HG03135 (cell line): ENCODE measurements around the gene COX7B.
"Not testable (repeated sequence)": the region's sequence is repeated elsewhere in the genome, so short reads cannot be mapped to it uniquely, and the experiment has no call there.

Experiments
- ATAC-seq: cut with Tn5 transposase; IDR thresholded peaks from one replicate; pipeline ENCODE4 v1.9.1; 2021; ENCODE audit warnings: mild to moderate bottlenecking, moderate library complexity; ENCODE audit not compliant: unreplicated experiment

The COX7B gene

DNA sequence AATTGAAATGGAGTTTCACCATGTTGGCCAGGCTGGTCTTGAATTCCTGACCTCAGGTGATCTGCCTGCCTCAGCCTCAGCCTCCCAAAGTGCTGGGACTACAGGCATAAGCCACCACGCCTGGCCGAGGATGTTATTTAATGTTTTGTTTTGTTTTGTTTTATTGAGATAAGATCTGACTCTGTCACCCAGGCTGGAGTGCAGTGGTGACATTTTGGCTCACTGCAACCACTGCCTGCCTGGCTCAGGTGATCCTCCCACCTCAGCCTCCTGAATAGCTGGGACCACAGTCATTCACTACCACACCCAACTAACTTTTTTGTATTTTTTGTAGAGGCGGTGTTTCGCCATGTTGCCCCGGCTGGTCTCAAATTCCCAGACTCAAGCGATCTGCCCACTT is 45.8 kb downstream of the COX7B start:
- ATAC-seq, result not testable (repeated sequence)

DNA sequence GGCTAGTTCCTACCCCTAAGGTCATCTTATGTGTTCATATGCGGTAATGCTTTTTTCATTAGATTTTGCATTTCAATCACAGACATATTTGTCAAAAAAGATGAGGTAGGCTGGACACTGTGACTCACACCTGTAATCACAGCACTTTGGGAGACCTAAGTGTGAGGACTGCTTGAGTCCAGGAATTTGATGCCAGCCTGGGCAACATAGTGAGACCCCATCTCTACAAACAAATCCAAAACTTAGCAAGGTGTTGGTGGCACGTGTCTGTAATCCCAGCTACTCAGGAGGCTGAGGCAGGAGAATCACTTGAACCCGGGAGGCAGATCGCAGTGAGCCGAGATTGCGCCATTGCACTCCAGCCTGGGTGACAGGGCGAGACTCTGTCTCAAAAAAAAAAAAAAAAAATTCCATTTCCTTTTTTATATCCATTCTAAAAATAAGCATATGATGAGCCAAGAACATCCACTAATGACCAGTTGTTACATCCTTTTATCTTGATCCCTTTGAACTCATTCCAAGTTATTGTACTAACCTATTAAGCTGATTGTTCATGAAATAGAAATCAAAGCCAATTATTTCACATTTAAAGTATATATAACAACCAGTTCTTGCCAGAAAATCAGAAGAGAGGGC is 46.8 kb downstream of the COX7B start:
- ATAC-seq, result no peak

DNA sequence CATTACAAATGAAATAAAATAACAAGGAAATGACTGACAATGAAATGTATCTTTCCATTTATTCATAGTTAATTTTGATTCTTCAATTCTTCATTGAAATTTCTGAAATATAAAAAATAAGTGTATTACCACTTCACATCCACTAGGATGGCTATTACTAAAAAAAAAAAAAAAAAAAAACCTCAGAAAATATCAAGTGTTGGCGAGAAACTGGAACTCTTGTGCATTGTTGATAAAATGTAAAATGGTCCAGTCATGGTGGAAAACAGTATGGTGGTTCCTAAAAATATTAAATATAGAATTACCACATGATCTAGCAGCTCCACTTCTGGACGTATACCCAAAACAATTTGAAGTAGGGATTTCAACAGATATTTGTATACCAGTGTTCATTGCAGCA is 47.3 kb downstream of the COX7B start:
- ATAC-seq, result no peak

DNA sequence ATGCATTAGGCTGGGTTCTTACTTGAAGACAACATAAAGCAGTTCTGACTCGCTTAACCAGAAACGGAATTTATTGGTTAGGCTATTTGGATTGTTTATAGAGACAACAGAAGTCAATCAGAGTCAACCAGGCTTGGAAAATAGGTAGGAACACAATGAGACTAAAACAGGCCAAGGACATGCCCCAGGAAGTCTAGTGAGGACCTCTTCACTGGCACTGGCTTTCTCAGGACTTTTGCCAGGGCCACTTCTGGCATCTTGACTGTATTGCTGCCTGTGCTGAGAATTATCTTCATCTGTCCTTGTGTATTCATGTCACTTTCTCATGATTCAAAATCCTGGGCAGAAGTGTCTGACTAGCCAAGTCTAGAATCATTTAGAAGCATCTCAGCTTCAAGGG is 50.6 kb downstream of the COX7B start:
- no peak for ATAC-seq

DNA sequence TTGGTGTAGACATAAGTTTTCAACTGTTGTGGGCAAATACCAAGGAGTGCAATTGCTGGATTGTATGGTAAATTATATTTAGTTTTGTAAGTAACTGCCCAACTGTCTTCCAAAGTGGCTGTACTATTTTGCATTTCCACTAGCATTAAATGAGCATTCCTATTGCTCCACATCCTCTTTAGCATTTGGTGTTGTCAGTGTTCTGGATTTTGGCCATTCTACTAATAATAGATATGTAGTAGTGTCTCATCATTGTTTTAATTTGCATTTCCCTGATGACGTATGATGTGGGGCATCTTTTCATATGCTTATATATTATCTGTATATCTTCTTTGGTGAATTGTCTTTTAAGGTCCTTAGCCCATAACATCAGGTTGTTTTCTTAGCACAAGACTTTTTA is 52.9 kb downstream of the COX7B start:
- ATAC-seq, result no peak

DNA sequence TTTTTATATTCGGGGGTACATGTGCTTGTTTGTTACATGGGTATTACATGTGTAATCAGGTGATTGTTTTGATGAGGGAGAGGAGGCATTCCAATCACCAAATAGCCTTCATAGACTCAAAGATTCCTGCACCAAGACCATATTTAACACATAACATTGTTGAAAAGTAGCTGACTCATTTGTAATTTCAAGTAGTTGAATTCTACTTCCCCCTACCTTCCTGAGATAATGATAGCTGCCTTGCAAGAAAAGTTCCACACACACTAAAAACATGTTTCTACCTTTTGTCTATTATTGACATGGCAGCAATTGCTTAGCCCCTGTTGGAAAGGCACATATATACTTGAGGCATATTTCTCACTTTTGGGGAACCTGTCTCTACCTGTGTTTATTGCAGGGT is 54.0 kb downstream of the COX7B start:
- ATAC-seq, result no peak

DNA sequence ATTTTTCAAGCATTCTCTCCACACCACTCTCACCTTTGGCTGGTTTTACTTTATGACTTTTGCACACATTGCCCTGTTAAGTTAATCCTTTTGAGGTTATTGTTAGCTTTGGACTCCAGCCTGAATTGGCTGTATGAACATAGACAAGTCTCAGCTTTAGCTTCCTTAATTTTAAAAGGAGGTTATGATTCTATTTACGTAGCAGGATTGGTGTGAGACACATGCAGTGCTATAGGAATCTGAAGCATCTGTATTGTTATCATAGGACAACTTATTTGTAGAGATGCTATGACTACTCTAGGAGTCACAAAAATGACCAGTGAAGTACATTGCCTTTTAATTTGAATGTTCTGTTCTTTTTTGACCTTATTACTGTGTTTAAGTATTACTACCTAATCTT is 54.4 kb downstream of the COX7B start:
- no peak for ATAC-seq
